IMR-90 (cell line): Measurements from ENCODE around the gene UNC13B.

Source experiments
- BHLHE40 ChIP-seq: fragments of 150-350 bp; IDR thresholded peaks from 2 replicates; pipeline ENCODE4 v1.6.1; 2016; ENCODE audit warnings: mild to moderate bottlenecking, low read depth, low read length
- CEBPB ChIP-seq: IDR thresholded peaks from 2 replicates; pipeline ENCODE4 v1.6.1; 2012; ENCODE audit warnings: low read depth, low read length, improper control_type of control experiment
- CHD1 ChIP-seq: IDR thresholded peaks from 2 replicates; pipeline ENCODE4 v1.6.1; 2012; ENCODE audit warnings: low read depth, low read length, improper control_type of control experiment
- FOS ChIP-seq: fragments of 150-350 bp; IDR thresholded peaks from 2 replicates; pipeline ENCODE4 v1.6.1; 2016; ENCODE audit warnings: low read depth, low read length
- MAZ ChIP-seq: IDR thresholded peaks from 2 replicates; pipeline ENCODE4 v1.6.1; 2012; ENCODE audit warnings: low read depth, mild to moderate bottlenecking, low read length, improper control_type of control experiment, moderate library complexity, borderline replicate concordance
- MXI1 ChIP-seq: IDR thresholded peaks from 2 replicates; pipeline ENCODE4 v1.6.1; 2012; ENCODE audit warnings: low read depth, mild to moderate bottlenecking, low read length, moderate library complexity, borderline replicate concordance
- POLR2A ChIP-seq: IDR thresholded peaks from 2 replicates; pipeline ENCODE4 v1.6.1; 2012; ENCODE audit warnings: mild to moderate bottlenecking, low read depth, low read length
- RAD21 ChIP-seq: IDR thresholded peaks from 2 replicates; pipeline ENCODE4 v1.6.1; 2012; ENCODE audit warnings: low read length, improper control_type of control experiment
- RCOR1 ChIP-seq: IDR thresholded peaks from 2 replicates; pipeline ENCODE4 v1.6.1; 2012; ENCODE audit warnings: mild to moderate bottlenecking, low read length, improper control_type of control experiment; ENCODE audit not compliant: insufficient replicate concordance
- RFX5 ChIP-seq: IDR thresholded peaks from 2 replicates; pipeline ENCODE4 v1.8.0; 2012; ENCODE audit warnings: low read depth, mild to moderate bottlenecking, low read length, moderate library complexity
- SMC3 ChIP-seq: fragments of 150-350 bp; IDR thresholded peaks from 2 replicates; pipeline ENCODE4 v1.6.1; 2016; ENCODE audit warnings: low read depth, mild to moderate bottlenecking, antibody characterized with exemption, low read length, moderate library complexity
- TF ChIP-seq, protein P1 (sequence below): conservative IDR thresholded peaks from 2 replicates; pipeline ENCODE4 v1.5.1; 2012; ENCODE audit warnings: mild to moderate bottlenecking, low read depth, low read length, improper control_type of control experiment
- TF ChIP-seq, protein P2 (sequence below): fragments of 150-350 bp; IDR thresholded peaks from 2 replicates; pipeline ENCODE4 v1.6.1; 2016; ENCODE audit warnings: low read depth, mild to moderate bottlenecking, low read length, moderate library complexity, borderline replicate concordance
- TF ChIP-seq, protein P3 (sequence below): fragments of 150-350 bp; IDR thresholded peaks from 2 replicates; pipeline ENCODE4 v1.6.1; 2017; ENCODE audit warnings: mild to moderate bottlenecking, antibody characterized with exemption, low read length, low read depth

DNA sequence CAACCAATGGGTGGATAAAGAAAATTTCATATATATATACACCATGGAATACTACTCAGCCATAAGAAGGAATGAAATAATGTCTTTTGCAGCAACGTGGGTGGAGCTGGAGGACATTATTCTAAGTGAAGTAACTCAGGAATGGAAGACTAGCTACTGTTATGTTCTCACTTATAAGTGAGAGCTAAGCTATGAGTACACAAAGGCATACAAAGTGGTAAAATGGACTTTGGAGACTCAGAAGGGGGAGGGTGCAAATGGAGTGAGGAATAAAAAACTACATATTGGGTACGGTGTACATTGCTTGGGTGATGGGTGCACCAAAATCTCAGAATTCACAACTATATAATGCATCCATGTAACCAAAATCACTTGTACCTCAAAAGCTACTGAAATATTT, 260.9 kb downstream of the UNC13B start:
- TF ChIP-seq, protein P1, sequence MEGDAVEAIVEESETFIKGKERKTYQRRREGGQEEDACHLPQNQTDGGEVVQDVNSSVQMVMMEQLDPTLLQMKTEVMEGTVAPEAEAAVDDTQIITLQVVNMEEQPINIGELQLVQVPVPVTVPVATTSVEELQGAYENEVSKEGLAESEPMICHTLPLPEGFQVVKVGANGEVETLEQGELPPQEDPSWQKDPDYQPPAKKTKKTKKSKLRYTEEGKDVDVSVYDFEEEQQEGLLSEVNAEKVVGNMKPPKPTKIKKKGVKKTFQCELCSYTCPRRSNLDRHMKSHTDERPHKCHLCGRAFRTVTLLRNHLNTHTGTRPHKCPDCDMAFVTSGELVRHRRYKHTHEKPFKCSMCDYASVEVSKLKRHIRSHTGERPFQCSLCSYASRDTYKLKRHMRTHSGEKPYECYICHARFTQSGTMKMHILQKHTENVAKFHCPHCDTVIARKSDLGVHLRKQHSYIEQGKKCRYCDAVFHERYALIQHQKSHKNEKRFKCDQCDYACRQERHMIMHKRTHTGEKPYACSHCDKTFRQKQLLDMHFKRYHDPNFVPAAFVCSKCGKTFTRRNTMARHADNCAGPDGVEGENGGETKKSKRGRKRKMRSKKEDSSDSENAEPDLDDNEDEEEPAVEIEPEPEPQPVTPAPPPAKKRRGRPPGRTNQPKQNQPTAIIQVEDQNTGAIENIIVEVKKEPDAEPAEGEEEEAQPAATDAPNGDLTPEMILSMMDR = no peak
- TF ChIP-seq POLR2A = no peak
- TF ChIP-seq RAD21 = no peak
- no peak for TF ChIP-seq SMC3
- no peak for TF ChIP-seq CEBPB
- TF ChIP-seq, protein P2, sequence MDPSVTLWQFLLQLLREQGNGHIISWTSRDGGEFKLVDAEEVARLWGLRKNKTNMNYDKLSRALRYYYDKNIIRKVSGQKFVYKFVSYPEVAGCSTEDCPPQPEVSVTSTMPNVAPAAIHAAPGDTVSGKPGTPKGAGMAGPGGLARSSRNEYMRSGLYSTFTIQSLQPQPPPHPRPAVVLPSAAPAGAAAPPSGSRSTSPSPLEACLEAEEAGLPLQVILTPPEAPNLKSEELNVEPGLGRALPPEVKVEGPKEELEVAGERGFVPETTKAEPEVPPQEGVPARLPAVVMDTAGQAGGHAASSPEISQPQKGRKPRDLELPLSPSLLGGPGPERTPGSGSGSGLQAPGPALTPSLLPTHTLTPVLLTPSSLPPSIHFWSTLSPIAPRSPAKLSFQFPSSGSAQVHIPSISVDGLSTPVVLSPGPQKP = no peak
- TF ChIP-seq RFX5 = no peak
- no peak for TF ChIP-seq BHLHE40
- TF ChIP-seq RCOR1 = no peak
- no peak for TF ChIP-seq FOS
- no peak for TF ChIP-seq MAZ
- TF ChIP-seq, protein P3, sequence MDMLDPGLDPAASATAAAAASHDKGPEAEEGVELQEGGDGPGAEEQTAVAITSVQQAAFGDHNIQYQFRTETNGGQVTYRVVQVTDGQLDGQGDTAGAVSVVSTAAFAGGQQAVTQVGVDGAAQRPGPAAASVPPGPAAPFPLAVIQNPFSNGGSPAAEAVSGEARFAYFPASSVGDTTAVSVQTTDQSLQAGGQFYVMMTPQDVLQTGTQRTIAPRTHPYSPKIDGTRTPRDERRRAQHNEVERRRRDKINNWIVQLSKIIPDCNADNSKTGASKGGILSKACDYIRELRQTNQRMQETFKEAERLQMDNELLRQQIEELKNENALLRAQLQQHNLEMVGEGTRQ = no peak
- no peak for TF ChIP-seq CHD1
- TF ChIP-seq MXI1 = no peak
